ENCODE data around the gene NPEPPS.

Gene NPEPPS

DNA sequence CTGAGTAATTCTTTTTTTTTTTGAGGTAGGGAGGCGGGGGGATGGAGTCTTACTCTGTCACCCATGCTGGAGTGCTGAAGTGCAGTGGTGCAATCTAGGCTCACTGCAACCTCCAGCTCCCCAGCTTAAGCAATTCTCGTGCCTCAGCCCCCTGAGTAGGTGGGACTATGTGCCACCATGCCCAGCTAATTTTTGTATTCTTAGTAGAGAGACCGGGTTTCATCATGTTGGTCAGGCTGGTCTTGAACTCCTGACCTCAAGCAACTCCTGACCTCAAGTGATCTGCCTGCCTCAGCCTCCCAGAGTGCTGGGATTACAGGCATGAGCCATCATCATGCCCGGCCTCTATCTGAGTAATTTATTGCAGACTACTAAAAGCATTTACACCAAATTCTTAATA lies 138.2 kb downstream of the NPEPPS start:
- TF ChIP-seq, protein P1, sequence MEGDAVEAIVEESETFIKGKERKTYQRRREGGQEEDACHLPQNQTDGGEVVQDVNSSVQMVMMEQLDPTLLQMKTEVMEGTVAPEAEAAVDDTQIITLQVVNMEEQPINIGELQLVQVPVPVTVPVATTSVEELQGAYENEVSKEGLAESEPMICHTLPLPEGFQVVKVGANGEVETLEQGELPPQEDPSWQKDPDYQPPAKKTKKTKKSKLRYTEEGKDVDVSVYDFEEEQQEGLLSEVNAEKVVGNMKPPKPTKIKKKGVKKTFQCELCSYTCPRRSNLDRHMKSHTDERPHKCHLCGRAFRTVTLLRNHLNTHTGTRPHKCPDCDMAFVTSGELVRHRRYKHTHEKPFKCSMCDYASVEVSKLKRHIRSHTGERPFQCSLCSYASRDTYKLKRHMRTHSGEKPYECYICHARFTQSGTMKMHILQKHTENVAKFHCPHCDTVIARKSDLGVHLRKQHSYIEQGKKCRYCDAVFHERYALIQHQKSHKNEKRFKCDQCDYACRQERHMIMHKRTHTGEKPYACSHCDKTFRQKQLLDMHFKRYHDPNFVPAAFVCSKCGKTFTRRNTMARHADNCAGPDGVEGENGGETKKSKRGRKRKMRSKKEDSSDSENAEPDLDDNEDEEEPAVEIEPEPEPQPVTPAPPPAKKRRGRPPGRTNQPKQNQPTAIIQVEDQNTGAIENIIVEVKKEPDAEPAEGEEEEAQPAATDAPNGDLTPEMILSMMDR (conservative IDR thresholded peaks at IDR 0.05; ENCODE audit: low read depth, low read length) = no peak
- DNase-seq (ENCODE audit: low read depth) = no peak
- no peak overlapping the region for H3K4me3 ChIP-seq (ENCODE audit: low read depth, low read length)

GRCh38 chr17:47670064-47670463 lies 139.2 kb downstream of the NPEPPS start:
- TF ChIP-seq, protein P1 (conservative IDR thresholded peaks at IDR 0.05; ENCODE audit: low read depth, low read length) = no peak
- no peak for DNase-seq (ENCODE audit: low read depth)
- H3K4me3 ChIP-seq (ENCODE audit: low read depth, low read length) = no peak overlapping the region
